H1 (cell line): ENCODE measurements around the gene PDZD4. TPM values are rescaled to one million over a fixed set of nuclear protein-coding genes. Genes with fewer than 3 reads are reported as not detected.

Experiments
- CTCF ChIA-PET: fragments of 300-600 bp; sonication (Branson Sonifier 250); formaldehyde crosslinking; loops from one replicate; lab custom pipeline; 2021; ENCODE audit not compliant: partially characterized antibody; lab: Charles Lee
- POLR2A ChIA-PET: fragments of 300-600 bp; sonication (Branson Sonifier 250); formaldehyde crosslinking; loops from one replicate; lab custom pipeline; 2021; ENCODE audit warnings: inconsistent platforms; ENCODE audit not compliant: partially characterized antibody; lab: Charles Lee
- DNase-seq, 2 experiments: peaks; one replicate each; pipeline versions ENCODE4 v3.0.0 to v3.0.0-alpha.2; 2010 to 2022; ENCODE audit warnings: low spot score in 2 of 2, low read depth in 1 of 2, mixed read lengths in 1 of 2
- FAIRE-seq: peaks from 2 replicates; lab custom pipeline; 2011; peaks lifted over from hg19 to GRCh38; lab: Jason Lieb, UNC
- H2AFZ ChIP-seq: 2 replicates; pipeline ENCODE4 v1.8.1; 2012; ENCODE audit warnings: low read length, inconsistent platforms
- H2AK5ac ChIP-seq: 2 replicates; pipeline ENCODE4 v1.6.1; 2013; ENCODE audit warnings: low read depth, low read length
- H2BK120ac ChIP-seq: replicated peaks from 2 replicates; pipeline ENCODE3; 2013; ENCODE audit warnings: low read depth, low read length, inconsistent platforms
- H2BK12ac ChIP-seq: 2 replicates; pipeline ENCODE4 v1.6.1; 2013; ENCODE audit warnings: low read depth, low read length
- H2BK15ac ChIP-seq: 2 replicates; pipeline ENCODE4 v1.6.1; 2013; ENCODE audit warnings: low read length
- H2BK20ac ChIP-seq: 2 replicates; pipeline ENCODE4 v1.6.1; 2013; ENCODE audit warnings: low read length
- H2BK5ac ChIP-seq: 2 replicates; pipeline ENCODE4 v1.6.1; 2013; ENCODE audit warnings: low read depth, low read length
- H3K14ac ChIP-seq: 2 replicates; pipeline ENCODE4 v1.6.1; 2013; ENCODE audit warnings: inconsistent platforms; ENCODE audit not compliant: insufficient read length
- H3K18ac ChIP-seq: 2 replicates; pipeline ENCODE4 v1.6.1; 2013; ENCODE audit warnings: low read length; ENCODE audit errors: extremely low read depth
- H3K23ac ChIP-seq: 2 replicates; pipeline ENCODE4 v1.6.1; 2013; ENCODE audit warnings: inconsistent platforms; ENCODE audit not compliant: insufficient read length
- H3K23me2 ChIP-seq: 2 replicates; pipeline ENCODE4 v1.6.1; 2013; ENCODE audit warnings: low read depth, low read length
- H3K27ac ChIP-seq: 2 replicates; pipeline ENCODE4 v1.6.1; 2011; ENCODE audit warnings: low read depth, low read length, inconsistent platforms
- H3K27me3 ChIP-seq, 4 experiments: replicated peaks in 1 of 4; 1 replicate in 1 of 4; 2 replicates in 3 of 4; pipeline versions ENCODE4 v1.6.1 to v1.8.1; 2011 to 2013; ENCODE audit warnings: low read length in 3 of 4, mild to moderate bottlenecking in 3 of 4, inconsistent platforms in 2 of 4, mixed read lengths in 2 of 4, moderate library complexity in 1 of 4; ENCODE audit not compliant: control insufficient read depth in 3 of 4, insufficient read depth in 3 of 4; ENCODE audit errors: extremely low read depth in 1 of 4
- H3K36me3 ChIP-seq, 4 experiments: 2 replicates each; pipeline versions ENCODE4 v1.6.1 to v1.8.1; 2011 to 2013; ENCODE audit warnings: mild to moderate bottlenecking in 4 of 4, low read length in 3 of 4, moderate library complexity in 2 of 4, control low read depth in 1 of 4, inconsistent platforms in 1 of 4; ENCODE audit not compliant: insufficient read depth in 4 of 4, control insufficient read depth in 2 of 4
- H3K4ac ChIP-seq: replicated peaks from 2 replicates; pipeline ENCODE3; 2013; ENCODE audit warnings: low read length, low read depth, mixed read lengths, inconsistent platforms; ENCODE audit not compliant: insufficient read length
- H3K4me1 ChIP-seq, 4 experiments: replicated peaks in 1 of 4; 1 replicate in 1 of 4; 2 replicates in 3 of 4; pipeline versions ENCODE4 v1.6.1 to v1.8.1; 2011 to 2013; ENCODE audit warnings: low read length in 3 of 4, inconsistent platforms in 2 of 4, mixed read lengths in 1 of 4; ENCODE audit not compliant: insufficient read depth in 4 of 4, control insufficient read depth in 3 of 4
- H3K4me2 ChIP-seq, 2 experiments: 2 replicates each; pipeline versions ENCODE4 v1.6.1 to v1.8.1; 2011 to 2013; ENCODE audit warnings: low read depth in 2 of 2, low read length in 2 of 2, control low read depth in 1 of 2, inconsistent platforms in 1 of 2, mild to moderate bottlenecking in 1 of 2; ENCODE audit not compliant: insufficient read depth in 1 of 2
- H3K4me3 ChIP-seq, 4 experiments: fragments of 200-600, 300-600 bp in 1 of 4; sonication (generic), shearing (Covaris generic), sonication (Bioruptor Twin) in 1 of 4; 2 replicates each; pipeline versions ENCODE4 v1.5.1 to v1.8.1; 2011 to 2016; ENCODE audit warnings: low read length in 4 of 4, low read depth in 3 of 4, control low read depth in 2 of 4, inconsistent platforms in 2 of 4, mild to moderate bottlenecking in 2 of 4, mixed read lengths in 1 of 4, moderate library complexity in 1 of 4; ENCODE audit not compliant: insufficient read depth in 2 of 4; ENCODE audit errors: extremely low read depth in 1 of 4
- H3K56ac ChIP-seq: replicated peaks from 2 replicates; pipeline ENCODE3; 2013; ENCODE audit warnings: low read depth, mild to moderate bottlenecking, mixed read lengths, low read length, inconsistent platforms; ENCODE audit not compliant: insufficient read length
- H3K79me1 ChIP-seq: 2 replicates; pipeline ENCODE4 v1.6.1; 2013; ENCODE audit warnings: low read depth, low read length, control low read depth
- H3K79me2 ChIP-seq, 2 experiments: 2 replicates each; pipeline versions ENCODE4 v1.6.1 to v1.8.1; 2012 to 2013; ENCODE audit warnings: low read length in 2 of 2, mild to moderate bottlenecking in 2 of 2, inconsistent platforms in 1 of 2; ENCODE audit not compliant: insufficient read depth in 2 of 2, control insufficient read depth in 1 of 2
- H3K9ac ChIP-seq, 4 experiments: replicated peaks in 1 of 4; 1 replicate in 1 of 4; 2 replicates in 3 of 4; pipeline versions ENCODE4 v1.6.1 to v1.8.1; 2011 to 2013; ENCODE audit warnings: low read depth in 3 of 4, low read length in 3 of 4, control low read depth in 2 of 4, mild to moderate bottlenecking in 2 of 4, moderate library complexity in 2 of 4, inconsistent platforms in 1 of 4; ENCODE audit errors: extremely low read depth in 1 of 4
- H3K9me3 ChIP-seq, 2 experiments: 2 replicates each; pipeline versions ENCODE4 v1.6.1 to v1.8.1; 2012 to 2013; ENCODE audit warnings: mild to moderate bottlenecking in 2 of 2, moderate library complexity in 2 of 2, control low read depth in 1 of 2, inconsistent platforms in 1 of 2, low read depth in 1 of 2, low read length in 1 of 2, mixed read lengths in 1 of 2; ENCODE audit not compliant: insufficient read depth in 2 of 2
- H4K20me1 ChIP-seq, 2 experiments: replicated peaks in 1 of 2; 2 replicates each; pipeline versions ENCODE3 to v1.8.1; 2011 to 2013; ENCODE audit warnings: inconsistent platforms in 2 of 2, low read length in 2 of 2, mild to moderate bottlenecking in 1 of 2; ENCODE audit not compliant: insufficient read depth in 2 of 2, control insufficient read depth in 1 of 2
- H4K5ac ChIP-seq: 2 replicates; pipeline ENCODE4 v1.6.1; 2013; ENCODE audit warnings: low read length, low read depth, mixed read lengths, inconsistent platforms; ENCODE audit not compliant: insufficient read length
- H4K8ac ChIP-seq: 2 replicates; pipeline ENCODE4 v1.8.0; 2013; ENCODE audit warnings: mild to moderate bottlenecking, moderate library complexity, low read length, inconsistent platforms; ENCODE audit not compliant: insufficient read depth; ENCODE audit errors: extremely low read depth
- H4K91ac ChIP-seq: replicated peaks from 2 replicates; pipeline ENCODE3; 2013; ENCODE audit warnings: low read length, mixed read lengths, inconsistent platforms; ENCODE audit not compliant: insufficient read length
- ASH2L ChIP-seq: fragments of 200-600, 300-600 bp; sonication (generic); IDR thresholded peaks from one replicate; pipeline ENCODE4 v1.7.1; 2017; ENCODE audit warnings: low read length
- BCL11A ChIP-seq, 2 experiments: IDR thresholded peaks; one replicate each; pipeline ENCODE4 v1.6.1; 2011; ENCODE audit warnings: low read depth in 2 of 2, low read length in 2 of 2, mild to moderate bottlenecking in 2 of 2
- CBX8 ChIP-seq: fragments of 300-800, 300-1000 bp; sonication (generic); IDR thresholded peaks from 2 replicates; pipeline ENCODE4 v1.7.1; 2016; ENCODE audit warnings: low read depth, low read length, borderline replicate concordance
- KDM1A ChIP-seq: fragments of 200-600, 300-600 bp; sonication (generic); IDR thresholded peaks from 2 replicates; pipeline ENCODE4 v1.7.1; 2016; ENCODE audit warnings: mild to moderate bottlenecking, low read length, borderline replicate concordance
- KDM5A ChIP-seq: fragments of 200-600 bp; IDR thresholded peaks from 2 replicates; pipeline ENCODE4 v1.7.1; 2012; ENCODE audit warnings: mild to moderate bottlenecking, low read length, inconsistent platforms, mixed read lengths
- RAD21 ChIP-seq, 2 experiments: IDR thresholded peaks in 1 of 2; conservative IDR thresholded peaks in 1 of 2; 2 replicates each; pipeline ENCODE4 v1.6.1; 2011; ENCODE audit warnings: low read depth in 2 of 2, low read length in 2 of 2, improper control_type of control experiment in 1 of 2, inconsistent platforms in 1 of 2, mild to moderate bottlenecking in 1 of 2, moderate library complexity in 1 of 2
- SIRT6 ChIP-seq: IDR thresholded peaks from one replicate; pipeline ENCODE4 v1.7.1; 2012; ENCODE audit warnings: low read length, inconsistent platforms
- TAF7 ChIP-seq: optimal IDR thresholded peaks from 2 replicates; pipeline ENCODE3; 2011; ENCODE audit warnings: low read depth, mild to moderate bottlenecking, inconsistent platforms, low read length, moderate library complexity, borderline replicate concordance
- TBP ChIP-seq: IDR thresholded peaks from 2 replicates; pipeline ENCODE4 v1.6.1; 2011; ENCODE audit warnings: low read depth, low read length, improper control_type of control experiment
- TCF12 ChIP-seq: IDR thresholded peaks from 2 replicates; pipeline ENCODE4 v1.6.1; 2011; ENCODE audit warnings: low read depth, mild to moderate bottlenecking, low read length
- WGBS, 2 experiments: shearing (Covaris generic) in 1 of 2; methylation state at CpG; one replicate each; pipeline versions ENCODE4 v1.1.6 to v1.1.7; 2013 to 2015; ENCODE audit warnings: low lambda C conversion rate in 2 of 2, mixed read lengths in 2 of 2, inconsistent platforms in 1 of 2, low coverage in 1 of 2, missing lambda C conversion rate in 1 of 2; ENCODE audit not compliant: insufficient replicate concordance in 2 of 2, insufficient coverage in 1 of 2, insufficient read length in 1 of 2; ENCODE audit errors: extremely low coverage in 1 of 2, missing lambda C conversion rate in 1 of 2; 5-methylcytosine and 5-hydroxymethylcytosine counted together
- polyA plus RNA-seq, 7 experiments: library from polyadenylated mRNA; depleted of rRNA in 3 of 7; stranded (reverse) in 5 of 7; unstranded in 2 of 7; fragments of >200 nt in 5 of 7; fragments of 200-250 nt in 2 of 7; gene quantifications; 1 replicate in 5 of 7; 2 replicates in 1 of 7; 4 replicates in 1 of 7; pipeline versions ENCODE4 v1.2.1 to v1.2.3, GENCODE V29; 2011 to 2013; ENCODE audit warnings: missing spikeins in 2 of 7, mixed read lengths in 2 of 7
- total RNA-seq: library from RNA; stranded (reverse); fragmentation: NEBNext Ultra II Directional; extraction: Animal tissue kit (Norgen Biotek cat#: 25700); gene quantifications from 2 replicates; pipeline ENCODE4 v1.2.1, GENCODE V29; 2021

Gene PDZD4
- total and polyA plus RNA-seq, 2 of the 8 experiments (the other 6 are each of a cell fraction or from before 2014, with no cell fraction given): 45.8 to 169 TPM

DNA sequence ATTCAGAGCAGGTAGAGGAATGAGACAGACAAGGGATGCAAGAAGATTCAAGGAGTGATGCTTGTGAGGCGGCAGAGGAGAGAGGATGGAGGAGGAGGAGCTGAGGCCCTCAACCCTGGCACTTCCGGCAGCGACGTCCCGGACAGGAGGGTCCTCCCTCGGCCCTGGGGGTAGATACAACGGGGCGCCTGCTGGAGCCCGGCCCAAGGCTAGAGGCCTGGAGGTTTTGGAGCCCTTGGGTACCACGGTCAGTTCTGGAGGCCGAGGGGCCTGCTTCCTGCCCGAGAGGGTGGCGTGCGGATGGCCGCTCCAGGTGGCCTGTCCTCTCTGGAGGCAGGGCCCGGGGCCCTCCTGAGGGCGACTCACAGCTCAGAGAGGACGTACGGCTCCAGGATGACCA, 22.4 kb downstream of the PDZD4 start:
- Histone ChIP-seq H2BK20ac (no peak overlapping the region), H3K36me3 (peaks cover 0 to 21% (median 0%) of the 10 kb centered on the region in 4 experiments; a peak in 2 of 8 replicates), H3K4me2 (no peak overlapping the region), H3K4me1 (peaks cover 0 to 10% (median 5%) of the 10 kb centered on the region in 4 experiments; a peak in 3 of 7 replicates), H3K4ac (no peak overlapping the region), H3K56ac (no peak overlapping the region), H3K18ac (no peak overlapping the region), H4K5ac (no peak overlapping the region), H3K9ac (no peak overlapping the region), H2AFZ (no peak overlapping the region), H3K9me3 (no peaks in the 10 kb centered on the region), H2BK5ac (no peak overlapping the region), H3K23ac (no peak overlapping the region), H4K91ac (no peak overlapping the region), H3K27ac (no peak overlapping the region), H2AK5ac (no peak overlapping the region), H2BK12ac (no peak overlapping the region), H3K14ac (no peak overlapping the region), H3K79me2 (peaks cover 0 to 53% of the 10 kb centered on the region in 2 experiments; a peak in 3 of 4 replicates), H3K79me1 (peaks cover 3% of the 10 kb centered on the region), H4K20me1 (peaks cover 0 to 21% of the 10 kb centered on the region in 2 experiments), H2BK120ac (no peak overlapping the region), H4K8ac (no peak overlapping the region), H3K27me3 (no peaks in the 10 kb centered on the region), H3K4me3 (no peak overlapping the region), H3K23me2 (no peaks in the 10 kb centered on the region), H2BK15ac (no peak overlapping the region)
- ChIA-PET CTCF (interaction anchor here (0.8 to 1.5 kb wide), 5 partner anchors 9 to 45 kb away, joined by 3 to 5 read pairs (median 3); no protein-coding TSS in a partner anchor), POLR2A (interaction anchor here (1.9 to 5.4 kb wide), 3 partner anchors 9 to 13 kb away, joined by 8 to 22 read pairs (median 14); partner anchors contain the start of genes IDH3G and SSR4)
- FAIRE-seq (no peak), DNase-seq (no peak)
- no peak for TF ChIP-seq KDM5A
- no peak for TF ChIP-seq KDM1A
- no peak for TF ChIP-seq SIRT6
- TF ChIP-seq TCF12: no peak
- TF ChIP-seq RAD21 (IDR thresholded peaks at IDR 0.05 in 1 of 2, conservative IDR thresholded peaks at IDR 0.05 in 1 of 2; ENCODE audit: low read depth in 2 of 2, low read length in 2 of 2): no peak
- TF ChIP-seq TBP: no peak
- no peak for TF ChIP-seq TAF7
- TF ChIP-seq ASH2L: no peak
- no peak for TF ChIP-seq BCL11A (IDR thresholded peaks at IDR 0.05; ENCODE audit: low read depth in 2 of 2, low read length in 2 of 2)
- no peak for TF ChIP-seq CBX8
- WGBS, 2 experiments: 79% methylated on average over 4 of the region's 19 CpGs; no CpG with 5 or more reads in 1 of the 2 experiments
